HFFc6 (cell line): ENCODE measurements around the gene WWP2. TPM values are rescaled to one million over a fixed set of nuclear protein-coding genes. Genes with fewer than 3 reads are reported as not detected.
A peak's percentile ranks its signal among the peaks of the same experiment; 100 is the strongest.

ENCODE experiments used
- DNase-seq: peaks from one replicate; pipeline ENCODE4 v3.0.0-alpha.2; 2018
- H3K27ac Mint-ChIP-seq: 2 replicates; pipeline ENCODE4 v1.8.0; 2020; ENCODE audit warnings: mild to moderate bottlenecking, mixed read lengths
- H3K27me3 Mint-ChIP-seq: 2 replicates; pipeline ENCODE4 v1.8.0; 2021; ENCODE audit warnings: mild to moderate bottlenecking, moderate library complexity, mixed read lengths; ENCODE audit not compliant: insufficient read depth
- H3K36me3 Mint-ChIP-seq: 2 replicates; pipeline ENCODE4 v1.8.0; 2021; ENCODE audit warnings: low read depth, mixed read lengths
- H3K4me1 Mint-ChIP-seq: 2 replicates; pipeline ENCODE4 v1.8.0; 2020; ENCODE audit warnings: low read depth, mixed read lengths
- H3K4me3 Mint-ChIP-seq: 2 replicates; pipeline ENCODE4 v1.8.0; 2020; ENCODE audit warnings: mild to moderate bottlenecking, moderate library complexity, mixed read lengths
- H3K9me3 Mint-ChIP-seq: 2 replicates; pipeline ENCODE4 v1.8.0; 2020; ENCODE audit warnings: mild to moderate bottlenecking, mixed read lengths
- total RNA-seq, 6 experiments: library from RNA; stranded (reverse); fragmentation: NEBNext Ultra II Directional; extraction: Animal tissue kit (Norgen Biotek cat#: 25700); gene quantifications; 2 replicates in 1 of 6; 3 replicates in 5 of 6; pipeline ENCODE4 v1.2.3, GENCODE V29; 2021
- TF ChIP-seq, protein P1 (sequence below): fragments of 200-600 bp; sonication (generic); IDR thresholded peaks from 2 replicates; pipeline ENCODE4 v1.5.0; 2021; ENCODE audit warnings: antibody characterized with exemption, mild to moderate bottlenecking

The WWP2 gene
- total RNA-seq, 6 experiments from 2014 or later: 24.6 to 33.9 (median 30.5) TPM

DNA sequence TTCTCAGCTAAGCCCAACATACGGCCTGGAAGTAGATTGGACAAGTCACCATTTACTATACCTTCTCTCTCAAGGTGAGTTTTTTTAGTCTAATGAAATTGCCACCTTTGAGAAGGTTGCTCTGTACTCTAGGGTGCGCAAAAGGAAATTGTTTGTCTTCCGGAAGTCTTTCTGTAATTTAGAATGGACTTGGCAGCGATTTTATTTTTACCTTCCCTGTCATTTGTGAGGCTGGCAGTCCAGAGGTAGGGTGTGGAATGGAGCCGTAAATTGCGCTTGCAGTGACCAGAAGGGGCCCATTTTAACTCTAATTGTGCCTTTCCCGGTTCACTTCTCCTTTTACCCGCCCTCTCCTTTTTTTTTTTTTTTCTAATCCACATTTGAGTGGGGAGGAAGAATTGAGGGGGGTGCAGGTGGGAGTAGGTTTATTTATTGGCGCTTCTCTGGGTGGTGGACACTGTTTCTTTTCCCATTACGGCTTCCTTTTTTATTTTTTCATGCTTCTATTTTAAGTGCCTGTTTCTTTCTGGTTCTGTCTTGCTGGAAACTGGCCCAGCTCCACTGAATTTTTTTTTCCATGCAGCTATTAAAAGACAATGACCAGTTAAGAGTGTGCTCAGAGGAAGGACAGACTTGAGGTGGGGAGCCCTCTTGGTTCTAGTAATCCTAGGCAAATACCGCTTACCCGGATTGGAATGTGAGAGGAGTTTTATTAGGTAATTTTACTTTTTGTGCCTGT, 99.3 kb downstream of the WWP2 start:
- H3K27me3 Mint-ChIP-seq: no peaks in the 10 kb centered on the region
- H3K4me3 Mint-ChIP-seq: no peak overlapping the region
- H3K36me3 Mint-ChIP-seq: peaks cover 10% of the 10 kb centered on the region
- TF ChIP-seq, protein P1, sequence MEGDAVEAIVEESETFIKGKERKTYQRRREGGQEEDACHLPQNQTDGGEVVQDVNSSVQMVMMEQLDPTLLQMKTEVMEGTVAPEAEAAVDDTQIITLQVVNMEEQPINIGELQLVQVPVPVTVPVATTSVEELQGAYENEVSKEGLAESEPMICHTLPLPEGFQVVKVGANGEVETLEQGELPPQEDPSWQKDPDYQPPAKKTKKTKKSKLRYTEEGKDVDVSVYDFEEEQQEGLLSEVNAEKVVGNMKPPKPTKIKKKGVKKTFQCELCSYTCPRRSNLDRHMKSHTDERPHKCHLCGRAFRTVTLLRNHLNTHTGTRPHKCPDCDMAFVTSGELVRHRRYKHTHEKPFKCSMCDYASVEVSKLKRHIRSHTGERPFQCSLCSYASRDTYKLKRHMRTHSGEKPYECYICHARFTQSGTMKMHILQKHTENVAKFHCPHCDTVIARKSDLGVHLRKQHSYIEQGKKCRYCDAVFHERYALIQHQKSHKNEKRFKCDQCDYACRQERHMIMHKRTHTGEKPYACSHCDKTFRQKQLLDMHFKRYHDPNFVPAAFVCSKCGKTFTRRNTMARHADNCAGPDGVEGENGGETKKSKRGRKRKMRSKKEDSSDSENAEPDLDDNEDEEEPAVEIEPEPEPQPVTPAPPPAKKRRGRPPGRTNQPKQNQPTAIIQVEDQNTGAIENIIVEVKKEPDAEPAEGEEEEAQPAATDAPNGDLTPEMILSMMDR: no peak
- peak; percentile 52 for DNase-seq
- peaks cover 31% of the 10 kb centered on the region for H3K4me1 Mint-ChIP-seq
- H3K9me3 Mint-ChIP-seq: no peaks in the 10 kb centered on the region
- H3K27ac Mint-ChIP-seq: peak overlapping the region; percentile 55

DNA sequence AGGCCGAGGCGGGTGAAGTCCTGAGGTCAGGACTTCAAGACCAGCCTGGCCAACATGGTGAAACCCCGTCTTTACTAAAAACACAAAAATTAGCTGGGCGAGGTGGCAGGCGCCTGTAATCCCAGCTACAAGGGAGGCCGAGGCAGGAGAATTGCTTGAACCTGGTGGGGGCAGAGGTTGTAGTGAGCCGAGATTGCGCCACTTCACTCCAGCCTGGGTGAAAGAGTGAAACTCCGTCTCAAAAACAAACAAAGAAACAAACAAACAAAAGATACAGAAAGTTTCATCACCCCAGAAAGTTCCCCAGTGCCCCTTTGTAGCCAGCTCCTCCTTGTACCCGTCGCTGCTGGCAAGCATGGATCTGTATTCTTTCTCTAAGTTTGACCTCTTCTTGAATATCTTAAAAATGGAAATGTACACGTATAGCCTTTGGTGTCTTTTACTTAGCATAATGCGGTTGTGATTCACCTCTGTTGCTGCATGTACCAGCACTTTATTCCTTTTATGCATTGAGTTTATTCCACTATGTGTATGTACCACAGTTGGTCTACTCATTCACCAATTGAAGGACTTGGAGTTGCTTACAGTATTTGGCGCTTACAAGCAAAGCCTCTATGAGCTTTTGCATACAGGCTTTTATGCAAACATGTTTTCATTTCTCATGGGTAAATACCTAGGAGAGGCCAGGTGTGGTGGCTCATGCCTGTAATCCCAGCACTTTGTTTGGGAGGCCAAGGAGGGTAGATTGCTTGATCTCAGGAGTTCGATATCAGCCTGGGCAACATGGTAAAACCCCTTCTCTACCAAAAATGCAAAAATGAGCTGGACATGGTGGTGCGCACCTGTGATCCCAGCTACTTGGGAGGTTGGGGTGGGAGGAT, 101.5 kb downstream of the WWP2 start:
- DNase-seq: no peak
- TF ChIP-seq, protein P1: no peak
- Mint-ChIP-seq H3K4me3 (no peak overlapping the region), H3K4me1 (peaks cover 33% of the 10 kb centered on the region), H3K36me3 (peaks cover 7% of the 10 kb centered on the region), H3K9me3 (no peaks in the 10 kb centered on the region), H3K27ac (no peak overlapping the region), H3K27me3 (no peaks in the 10 kb centered on the region)

DNA sequence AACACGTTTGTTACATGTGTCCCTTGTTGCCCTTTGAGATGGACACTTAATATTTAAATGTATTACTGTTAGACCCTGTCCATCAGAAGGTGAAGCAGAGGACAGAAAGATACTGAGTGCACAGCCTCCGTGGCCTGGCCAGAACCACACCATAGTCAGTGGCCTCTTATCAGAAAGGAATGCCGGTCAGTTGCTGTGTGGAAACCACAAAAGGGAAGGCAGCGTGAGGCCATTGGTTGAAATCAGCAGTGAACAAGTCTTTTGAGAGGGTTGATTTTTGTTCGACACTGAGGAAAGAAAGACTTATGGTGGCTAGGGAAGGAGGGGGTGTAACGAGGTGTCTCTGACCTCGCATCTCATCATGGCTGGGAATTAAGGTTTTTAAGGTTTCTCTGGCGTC, 103.6 kb downstream of the WWP2 start:
- H3K36me3 Mint-ChIP-seq: peaks cover 9% of the 10 kb centered on the region
- H3K27ac Mint-ChIP-seq: peak overlapping the region; percentile 78
- DNase-seq: peak; percentile 56
- TF ChIP-seq, protein P1: no peak
- H3K9me3 Mint-ChIP-seq: no peaks in the 10 kb centered on the region
- H3K27me3 Mint-ChIP-seq: no peaks in the 10 kb centered on the region
- peak overlapping the region; percentile 29 for H3K4me3 Mint-ChIP-seq
- peaks cover 30% of the 10 kb centered on the region for H3K4me1 Mint-ChIP-seq

DNA sequence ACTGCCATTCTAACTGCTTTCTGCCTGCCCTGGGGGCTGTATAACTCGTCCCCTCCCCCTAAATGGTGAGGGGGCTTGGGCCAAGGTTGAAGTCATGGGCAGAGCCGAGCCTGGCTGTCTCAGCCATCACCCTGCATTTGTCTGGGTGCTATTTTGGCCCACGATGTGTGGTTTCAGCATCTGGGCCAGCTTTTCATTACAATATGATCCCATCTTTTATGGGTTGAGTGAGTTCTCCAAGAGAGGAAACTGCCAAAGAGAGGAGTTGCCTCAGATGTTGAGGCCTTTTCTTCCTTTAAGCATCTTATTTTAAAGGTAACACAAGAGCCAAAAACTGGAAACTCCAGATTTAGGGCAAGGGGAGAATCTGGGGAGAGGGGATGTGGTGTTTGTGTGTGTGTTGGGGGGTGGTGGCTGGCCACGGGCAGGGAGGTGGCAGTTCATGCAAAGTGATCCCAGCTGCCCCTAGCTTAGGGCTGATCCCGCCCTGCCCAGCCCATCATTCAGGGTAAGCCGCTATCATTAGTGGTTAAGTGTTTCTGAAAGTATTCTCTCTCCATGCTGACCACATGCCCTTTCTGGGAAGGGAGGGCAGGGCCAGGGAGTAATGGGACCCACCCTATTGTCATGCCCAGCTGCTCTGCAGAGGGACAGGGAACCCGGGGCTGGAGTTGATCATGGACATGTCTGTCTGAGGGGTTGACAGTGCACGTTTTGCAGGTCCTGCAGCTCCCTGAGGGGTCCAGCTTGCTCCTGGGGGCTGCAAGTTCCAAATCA, 105.8 kb downstream of the WWP2 start:
- Mint-ChIP-seq H3K4me3 (no peak overlapping the region), H3K27ac (no peak overlapping the region), H3K9me3 (no peaks in the 10 kb centered on the region), H3K36me3 (peaks cover 19% of the 10 kb centered on the region), H3K27me3 (no peaks in the 10 kb centered on the region), H3K4me1 (peaks cover 23% of the 10 kb centered on the region)
- no peak for DNase-seq
- TF ChIP-seq, protein P1: no peak

DNA sequence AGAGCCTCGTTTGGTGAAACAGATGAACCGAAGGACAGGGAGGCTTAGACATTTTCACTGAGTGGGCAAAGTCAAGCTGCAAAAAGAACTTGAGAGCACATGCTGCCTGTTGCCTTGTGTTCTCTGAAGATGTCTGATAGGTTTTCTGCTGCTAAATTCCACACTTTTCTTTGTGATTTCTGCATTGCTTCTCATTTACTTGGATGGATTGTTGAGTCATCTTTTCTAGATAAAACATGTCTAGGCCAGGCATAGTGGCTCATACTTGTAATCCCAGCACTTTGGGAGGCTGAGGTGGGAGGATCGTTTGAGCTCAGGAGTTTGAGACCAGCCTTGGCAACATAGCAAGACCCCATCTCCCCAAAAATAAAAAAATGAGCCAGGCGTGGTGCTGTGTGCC, 108.6 kb downstream of the WWP2 start:
- no peaks in the 10 kb centered on the region for H3K27me3 Mint-ChIP-seq
- DNase-seq: no peak
- H3K36me3 Mint-ChIP-seq: peaks cover 31% of the 10 kb centered on the region
- no peak overlapping the region for H3K4me3 Mint-ChIP-seq
- TF ChIP-seq, protein P1: no peak
- no peaks in the 10 kb centered on the region for H3K9me3 Mint-ChIP-seq
- H3K4me1 Mint-ChIP-seq: peaks cover 15% of the 10 kb centered on the region
- no peak overlapping the region for H3K27ac Mint-ChIP-seq
